GM19455 (cell line): ENCODE results near the gene PLA2G6.
"Not testable (repeated sequence)": the region's sequence is repeated elsewhere in the genome, so short reads cannot be mapped to it uniquely, and the experiment has no call there.

Experiments used
- ATAC-seq: cut with Tn5 transposase; IDR thresholded peaks from one replicate; pipeline ENCODE4 v1.9.1; 2021; ENCODE audit not compliant: unreplicated experiment

The PLA2G6 gene

DNA sequence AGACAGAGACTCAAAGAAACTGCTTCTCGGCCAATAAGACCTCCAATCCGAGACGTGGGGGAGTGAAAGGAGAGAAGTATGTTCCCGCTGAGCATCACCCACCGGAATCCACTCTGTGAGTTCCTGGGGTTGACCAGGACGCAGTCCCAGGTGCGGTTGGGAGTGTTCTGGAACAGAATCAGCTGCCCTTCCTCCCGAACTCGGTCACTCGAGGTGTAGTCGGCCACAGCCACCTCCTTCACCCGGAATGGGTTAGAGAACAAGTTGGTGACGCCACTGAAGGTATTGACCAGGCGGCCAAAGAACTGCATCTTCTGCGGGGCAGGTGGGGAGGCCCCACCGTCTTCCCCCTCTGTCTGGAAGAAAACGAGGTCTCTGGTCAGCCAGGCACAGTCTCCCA is 12.5 kb downstream of the PLA2G6 start:
- ATAC-seq, result no peak

DNA sequence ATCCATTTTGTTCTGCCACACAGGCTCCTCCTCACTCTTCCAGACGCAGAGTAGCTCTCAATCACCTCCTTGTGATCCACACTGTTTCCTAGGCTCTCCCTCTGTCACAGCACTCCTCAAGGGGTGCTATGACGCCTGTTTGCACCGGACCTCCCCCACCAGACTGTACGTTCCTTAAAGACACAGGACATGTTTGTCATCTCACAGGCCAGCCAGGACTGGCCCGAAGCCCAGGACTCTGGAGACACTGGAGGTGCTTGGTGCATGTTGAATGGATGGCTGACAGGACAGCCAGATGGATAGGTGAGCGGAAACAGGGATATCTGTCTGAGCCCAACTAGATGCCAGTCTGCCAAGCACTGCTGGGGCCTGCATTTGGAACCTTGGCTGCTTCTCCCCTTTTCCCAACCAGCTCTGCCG is 13.6 kb downstream of the PLA2G6 start:
- no peak for ATAC-seq

DNA sequence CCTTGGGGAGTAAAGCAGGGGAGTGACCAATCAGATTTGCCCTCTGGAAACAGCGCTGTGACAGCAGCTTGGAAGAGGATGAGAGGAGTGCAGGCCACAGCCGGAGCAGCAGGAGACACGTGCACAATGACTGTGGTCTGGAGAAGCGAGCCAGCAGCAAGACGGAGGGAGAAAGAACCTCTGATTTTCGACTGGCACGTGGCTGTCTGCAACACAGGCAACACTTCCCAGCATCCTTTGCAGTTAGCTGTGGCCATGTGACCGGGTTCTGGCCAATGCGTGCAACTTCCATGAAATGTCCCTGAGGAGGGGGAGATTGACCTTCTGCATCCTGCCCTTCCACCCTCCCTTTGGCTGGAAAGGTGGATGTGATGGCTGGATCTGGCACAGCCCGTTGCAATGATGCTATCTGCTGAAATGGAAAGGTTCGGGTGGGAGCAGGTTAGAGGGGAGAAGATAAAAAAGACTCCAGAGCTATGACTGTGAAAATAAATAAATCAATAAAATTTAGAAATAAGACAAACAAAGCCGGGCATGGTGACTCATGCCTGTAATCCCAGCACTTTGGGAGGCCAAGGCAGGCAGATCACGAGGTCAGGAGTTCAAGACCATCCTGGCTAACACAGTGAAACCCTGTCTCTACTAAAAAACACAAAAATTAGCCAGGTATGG is 15.6 kb downstream of the PLA2G6 start:
- no peak for ATAC-seq

DNA sequence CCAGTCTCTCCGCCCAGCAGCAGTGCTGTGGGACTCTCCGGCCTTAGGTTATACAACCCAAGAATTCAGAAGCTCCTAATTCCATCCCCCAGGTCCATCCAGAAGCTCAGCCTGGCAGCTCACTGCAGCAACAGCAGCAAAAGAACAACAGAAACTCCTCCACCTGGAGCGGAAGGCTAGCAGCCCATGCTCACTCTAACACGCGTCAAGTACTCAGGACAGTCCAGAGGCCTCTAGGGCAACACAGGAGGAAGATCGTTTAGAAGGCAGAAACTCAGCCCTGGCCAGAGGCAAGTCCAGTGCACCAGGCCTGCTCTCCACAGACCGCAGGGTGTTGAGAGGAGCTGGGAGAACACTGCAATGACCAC is 17.1 kb downstream of the PLA2G6 start:
- no peak for ATAC-seq

DNA sequence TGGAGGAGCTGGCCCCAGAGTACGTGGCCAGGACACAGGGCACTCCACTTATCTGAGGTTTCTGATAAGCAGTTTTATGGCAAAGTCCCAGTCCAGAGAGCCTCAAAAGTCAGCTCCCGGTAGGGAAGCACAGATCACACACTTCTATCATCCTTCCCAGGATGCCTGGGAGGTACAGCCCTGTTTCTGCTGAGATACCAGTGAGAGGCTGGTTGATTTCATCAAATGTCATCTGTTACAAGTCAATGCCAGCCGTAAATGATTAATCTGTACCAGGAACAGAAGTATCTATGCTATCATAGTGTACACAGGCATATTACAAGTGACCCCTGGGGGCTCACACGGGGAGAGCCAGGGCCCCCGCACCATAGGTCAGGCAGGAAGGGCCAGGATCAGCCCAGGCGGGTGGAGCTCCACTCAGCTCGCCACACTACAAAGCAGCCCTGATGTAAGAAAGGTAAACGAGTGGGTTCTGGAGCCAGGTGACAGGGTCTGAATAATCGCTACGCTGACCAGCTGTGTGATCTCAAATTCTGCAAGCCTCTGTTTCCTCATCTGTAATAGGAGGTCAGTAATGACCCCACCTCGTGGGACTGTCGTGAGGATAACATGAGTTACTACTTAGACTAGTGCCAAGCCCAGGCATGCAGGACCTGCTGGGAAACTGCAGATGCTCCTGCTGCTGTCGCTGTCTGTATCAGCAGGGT is 17.6 kb downstream of the PLA2G6 start:
- ATAC-seq, result no peak

DNA sequence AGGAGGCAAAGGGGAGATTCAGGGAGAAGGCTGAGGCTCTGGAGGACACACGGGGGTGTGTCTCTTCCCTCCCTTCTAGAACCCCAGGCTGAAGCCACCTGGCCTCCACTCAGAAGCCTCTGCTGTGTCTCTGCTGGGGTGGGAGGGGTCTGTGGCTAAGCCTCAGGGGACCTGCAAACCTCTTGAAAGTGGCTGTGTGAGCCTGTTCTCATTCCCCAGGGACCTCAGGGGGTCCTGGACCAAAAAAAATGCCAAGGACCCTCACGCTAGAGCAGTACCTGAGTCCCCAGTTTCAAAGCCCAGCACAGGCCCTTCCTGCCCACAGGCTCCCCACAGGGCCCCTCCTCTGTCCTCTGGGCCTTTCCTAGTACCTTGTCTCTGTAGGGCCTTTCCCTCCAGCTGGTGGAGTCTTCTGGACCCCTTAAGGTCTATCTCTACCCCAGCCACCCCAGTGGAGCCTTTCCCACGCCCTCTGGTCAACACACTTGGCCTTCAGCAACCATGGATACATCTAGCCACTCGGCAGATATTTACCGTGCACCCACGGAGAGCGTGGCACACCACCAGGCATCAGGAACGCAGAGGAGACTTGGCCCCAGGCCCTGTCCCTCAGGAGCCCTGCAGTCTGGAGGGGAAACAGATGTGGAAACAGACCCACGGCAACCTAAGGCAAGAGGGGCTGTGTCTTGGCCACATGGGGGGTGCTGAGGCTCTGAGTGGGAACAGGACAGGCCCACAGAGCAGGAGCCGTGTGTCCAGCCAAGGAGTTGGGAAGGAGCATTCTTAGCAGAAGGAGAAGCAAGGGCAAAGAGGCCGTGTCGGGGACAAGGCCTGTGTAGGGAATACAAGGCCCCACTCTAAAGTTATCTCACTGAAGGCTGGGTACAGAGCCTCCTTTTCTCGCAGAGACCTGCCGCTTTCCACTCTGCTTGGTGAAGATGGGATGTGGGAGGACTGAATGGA is 18.5 kb downstream of the PLA2G6 start:
- ATAC-seq, result no peak

DNA sequence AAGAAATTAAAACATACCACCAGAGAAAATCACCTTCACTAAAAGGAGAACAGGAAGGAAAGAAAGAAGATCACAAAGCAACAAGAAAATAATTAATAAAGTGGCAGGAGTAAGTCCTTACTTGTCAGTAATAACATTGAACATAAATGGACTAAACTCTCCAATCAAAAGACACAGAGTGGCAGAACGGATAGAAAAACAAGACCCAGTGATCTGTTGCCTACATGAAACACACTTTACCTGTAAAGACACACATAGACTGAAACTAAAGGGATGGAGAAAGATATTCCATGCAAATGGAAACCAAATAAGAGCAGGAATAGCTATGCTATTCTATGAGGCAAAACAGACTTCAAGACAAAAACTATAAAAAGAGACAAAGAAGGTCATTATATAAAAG is 25.9 kb downstream of the PLA2G6 start:
- ATAC-seq, result no peak

DNA sequence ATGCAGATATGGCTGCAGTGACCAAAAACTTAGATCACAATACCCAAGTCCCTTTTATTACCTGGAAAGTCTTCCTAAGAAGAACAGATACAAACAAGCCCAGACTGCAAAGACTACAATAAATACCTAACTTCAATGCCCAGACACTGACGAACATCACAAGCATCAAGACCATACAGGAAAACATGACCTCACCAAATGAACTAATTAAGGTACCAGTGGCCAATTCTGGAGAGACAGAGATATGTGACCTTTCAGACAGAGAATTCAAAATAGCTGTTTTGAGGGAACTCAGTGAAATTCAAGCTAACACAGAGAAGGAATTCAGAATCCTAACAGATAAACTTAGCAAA is 27.1 kb downstream of the PLA2G6 start:
- not testable (repeated sequence) for ATAC-seq

DNA sequence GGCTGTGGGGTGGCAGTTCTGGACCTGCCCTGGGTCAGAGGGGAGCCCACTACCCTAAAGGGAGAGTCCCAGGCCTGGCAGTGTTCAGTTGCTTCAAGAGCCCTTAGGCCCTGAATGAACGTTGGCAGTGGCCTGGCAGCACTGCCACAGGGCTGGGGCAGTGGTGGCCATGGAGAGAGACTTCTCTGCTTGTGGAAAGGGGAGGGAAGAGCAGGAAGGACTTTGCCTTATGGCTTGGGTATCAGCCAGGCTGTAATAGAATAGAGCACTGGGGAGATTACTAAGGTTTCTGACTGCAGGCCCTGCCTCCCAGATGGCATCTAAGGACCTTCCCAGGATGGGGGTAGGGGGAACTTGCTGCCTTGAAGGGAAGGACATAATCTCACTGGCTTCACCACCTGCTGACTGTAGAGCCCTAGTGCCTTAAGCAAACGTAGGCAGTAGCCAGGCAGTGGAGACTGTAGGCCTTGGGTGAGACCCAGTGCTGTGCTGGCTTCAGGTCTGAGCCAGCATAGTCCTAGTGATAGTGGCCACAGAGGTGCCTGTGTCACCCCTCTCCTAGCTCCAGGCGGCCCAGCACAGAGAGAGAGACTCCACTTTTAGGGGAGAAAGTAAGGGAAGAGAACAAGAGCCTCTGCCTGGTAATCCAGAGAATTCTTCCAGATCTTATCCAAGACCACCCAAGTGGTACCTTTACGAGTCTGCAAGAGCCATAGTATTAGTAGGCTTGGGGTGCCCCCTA is 27.6 kb downstream of the PLA2G6 start:
- ATAC-seq, result no peak

DNA sequence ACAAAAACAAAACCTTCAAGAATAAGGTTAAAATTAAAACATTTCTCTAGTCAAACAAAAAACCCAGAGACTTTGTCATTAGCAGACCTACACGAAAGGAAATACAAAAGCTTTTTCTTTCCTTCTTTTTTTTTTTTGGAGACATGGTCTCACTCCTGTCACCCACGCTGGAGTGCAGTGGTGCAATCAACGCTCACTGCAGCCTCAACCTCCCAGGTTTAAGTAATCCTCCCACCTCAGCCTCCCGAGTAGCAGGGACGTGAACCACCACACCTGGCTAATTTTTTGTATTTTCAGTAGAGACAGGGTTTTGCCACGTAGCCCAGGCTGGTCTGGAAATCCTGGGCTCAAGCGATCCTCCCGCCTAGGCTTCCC is 30.5 kb downstream of the PLA2G6 start:
- no peak for ATAC-seq

DNA sequence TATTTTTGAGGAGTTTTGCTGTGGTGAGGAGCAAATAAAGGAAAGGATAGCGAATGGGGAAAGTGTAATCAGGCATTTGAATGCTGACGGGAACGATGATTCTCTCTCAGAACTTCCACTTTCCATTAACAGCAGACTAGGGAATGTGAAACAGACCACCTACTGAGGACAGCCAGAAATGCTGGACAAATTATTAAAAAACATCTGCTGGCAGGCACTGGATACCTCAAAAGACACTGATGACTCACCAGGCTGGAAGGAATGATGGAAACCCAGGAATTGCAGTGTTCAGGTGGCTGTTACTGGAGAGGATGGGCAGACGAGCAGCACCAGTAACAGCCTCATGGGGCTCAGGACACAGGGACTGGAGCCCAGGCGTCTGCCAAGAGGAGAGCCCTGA is 33.4 kb downstream of the PLA2G6 start:
- no peak for ATAC-seq

DNA sequence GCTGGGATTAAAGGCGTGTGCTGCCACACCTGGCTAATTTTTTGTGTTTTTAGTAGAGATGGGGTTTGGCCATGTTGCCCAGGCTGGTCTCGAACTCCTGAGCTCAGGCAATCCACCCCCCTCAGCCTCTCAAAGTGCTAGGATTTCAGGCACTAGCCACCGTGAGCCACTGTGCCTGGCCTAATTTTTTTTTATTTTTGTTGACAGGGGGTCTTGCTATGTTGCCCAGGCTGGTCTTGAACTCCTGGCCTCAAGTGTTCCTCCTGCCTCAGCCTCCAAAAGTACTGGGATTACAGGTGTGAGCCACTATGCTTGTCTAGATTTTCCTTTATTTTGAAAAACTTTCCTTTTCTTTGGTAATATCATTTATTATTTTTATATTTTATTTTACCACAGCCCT is 35.5 kb downstream of the PLA2G6 start:
- ATAC-seq, result not testable (repeated sequence)

DNA sequence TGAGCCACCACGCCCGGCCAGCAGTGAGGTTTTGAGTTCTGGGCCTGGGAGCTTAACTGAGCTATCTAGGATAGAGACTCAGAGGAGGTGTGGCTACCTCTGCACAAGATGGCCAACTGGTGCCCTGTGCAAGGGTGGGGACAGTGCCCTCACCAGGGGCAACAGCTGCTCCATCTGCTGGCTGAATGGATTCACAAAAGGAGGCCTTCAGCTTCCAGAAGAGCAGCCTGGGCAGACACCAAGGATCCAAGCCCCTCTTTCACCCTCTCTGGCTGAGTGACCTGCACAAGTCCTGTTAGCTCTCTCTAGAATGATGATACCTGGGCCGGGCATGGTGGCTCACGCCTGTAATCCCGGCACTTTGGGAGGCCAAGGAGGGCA is 37.6 kb downstream of the PLA2G6 start:
- ATAC-seq, result no peak

DNA sequence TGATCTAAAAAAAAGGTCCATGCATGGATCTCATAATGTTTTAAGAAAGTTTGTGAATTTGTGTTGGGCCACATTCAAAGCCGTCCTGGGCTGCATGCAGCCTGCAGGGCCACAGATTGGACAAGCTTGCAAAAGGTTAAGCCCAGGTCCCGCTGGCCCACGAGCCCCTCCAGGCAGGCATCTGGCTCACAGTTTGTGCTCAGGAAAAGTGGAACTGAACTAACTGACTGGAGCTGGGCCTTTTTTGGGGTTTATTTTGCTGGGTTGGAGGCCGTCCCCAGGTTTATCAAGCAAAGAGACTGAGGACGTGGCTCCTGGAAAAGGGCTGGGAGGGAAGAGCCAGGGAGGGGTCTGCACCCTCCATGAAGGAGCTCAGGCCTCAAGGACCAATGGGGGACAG is 39.0 kb downstream of the PLA2G6 start:
- ATAC-seq, result no peak

DNA sequence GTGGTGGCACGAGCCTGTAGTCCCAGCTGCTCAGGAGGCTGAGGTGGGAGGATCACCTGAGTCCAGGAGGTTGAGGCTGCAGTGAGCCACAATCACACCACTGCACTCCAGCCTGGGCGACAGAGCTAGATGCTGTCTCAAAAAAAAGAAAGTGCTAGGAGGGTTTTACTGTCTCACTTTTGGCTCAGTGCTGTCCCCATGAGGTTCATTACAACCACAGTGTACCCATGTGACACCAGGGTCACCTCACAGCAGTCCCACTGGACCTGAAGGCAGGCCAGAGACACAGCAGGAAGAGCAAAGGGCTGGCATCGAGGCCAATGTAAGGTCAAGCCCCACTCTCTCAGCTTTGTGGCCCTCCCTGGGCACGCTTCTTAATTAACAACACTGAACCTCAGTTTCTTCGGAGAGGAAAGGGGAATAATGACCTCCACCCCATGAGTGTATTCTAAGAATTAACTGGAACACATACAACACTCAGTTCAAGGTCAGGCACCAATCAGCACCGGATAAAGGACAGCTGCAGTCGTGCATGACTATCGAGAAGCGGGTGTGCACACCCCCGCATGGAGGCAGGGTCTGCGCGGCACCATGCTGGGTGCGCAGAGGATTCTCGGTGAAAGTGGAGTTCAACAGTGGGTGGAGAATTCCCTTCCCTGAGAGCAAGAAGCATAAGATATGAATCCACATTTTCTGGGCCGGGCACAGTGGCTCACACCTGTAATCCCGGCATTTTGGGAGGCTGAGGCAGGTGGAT is 40.2 kb downstream of the PLA2G6 start:
- no peak for ATAC-seq

DNA sequence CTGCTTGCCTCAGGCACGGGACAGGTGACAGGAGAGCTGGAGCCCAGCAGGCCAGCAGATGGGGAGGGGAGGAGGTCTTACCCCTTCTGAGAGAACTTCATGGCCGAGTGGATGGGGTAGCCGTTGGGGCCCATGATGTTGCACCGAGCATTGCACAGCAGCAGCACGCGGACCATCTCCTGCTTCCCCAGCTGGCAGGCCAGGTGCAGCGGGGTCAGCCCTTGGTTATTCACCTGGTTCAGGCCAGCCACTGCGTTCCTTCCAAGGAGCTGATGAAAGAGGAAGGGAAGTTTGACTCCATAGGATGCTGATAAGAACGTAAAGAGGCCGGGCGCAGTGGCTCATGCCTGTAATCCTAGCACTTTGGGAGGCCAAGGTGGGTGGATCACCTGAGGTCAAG is 41.7 kb downstream of the PLA2G6 start:
- no peak for ATAC-seq

DNA sequence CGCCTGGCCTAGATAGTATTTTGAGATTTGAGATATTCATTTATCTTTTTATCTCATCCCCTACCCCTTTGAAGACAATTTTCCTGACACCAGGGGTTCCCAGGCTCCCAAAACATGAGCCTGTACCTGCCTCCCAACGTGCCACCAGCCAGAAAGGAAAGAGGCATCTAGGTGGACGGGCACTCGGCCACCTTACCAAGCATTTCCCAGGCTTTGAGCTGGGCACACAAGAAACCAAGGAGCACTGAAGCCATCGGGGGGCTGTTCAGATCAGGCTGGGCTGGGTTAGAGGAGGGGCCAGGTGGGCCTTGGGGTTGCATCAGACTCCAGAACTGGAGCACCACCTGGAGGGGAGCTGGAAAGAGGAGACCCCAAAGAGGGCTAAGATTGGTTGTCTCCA is 42.7 kb downstream of the PLA2G6 start:
- ATAC-seq, result no peak

DNA sequence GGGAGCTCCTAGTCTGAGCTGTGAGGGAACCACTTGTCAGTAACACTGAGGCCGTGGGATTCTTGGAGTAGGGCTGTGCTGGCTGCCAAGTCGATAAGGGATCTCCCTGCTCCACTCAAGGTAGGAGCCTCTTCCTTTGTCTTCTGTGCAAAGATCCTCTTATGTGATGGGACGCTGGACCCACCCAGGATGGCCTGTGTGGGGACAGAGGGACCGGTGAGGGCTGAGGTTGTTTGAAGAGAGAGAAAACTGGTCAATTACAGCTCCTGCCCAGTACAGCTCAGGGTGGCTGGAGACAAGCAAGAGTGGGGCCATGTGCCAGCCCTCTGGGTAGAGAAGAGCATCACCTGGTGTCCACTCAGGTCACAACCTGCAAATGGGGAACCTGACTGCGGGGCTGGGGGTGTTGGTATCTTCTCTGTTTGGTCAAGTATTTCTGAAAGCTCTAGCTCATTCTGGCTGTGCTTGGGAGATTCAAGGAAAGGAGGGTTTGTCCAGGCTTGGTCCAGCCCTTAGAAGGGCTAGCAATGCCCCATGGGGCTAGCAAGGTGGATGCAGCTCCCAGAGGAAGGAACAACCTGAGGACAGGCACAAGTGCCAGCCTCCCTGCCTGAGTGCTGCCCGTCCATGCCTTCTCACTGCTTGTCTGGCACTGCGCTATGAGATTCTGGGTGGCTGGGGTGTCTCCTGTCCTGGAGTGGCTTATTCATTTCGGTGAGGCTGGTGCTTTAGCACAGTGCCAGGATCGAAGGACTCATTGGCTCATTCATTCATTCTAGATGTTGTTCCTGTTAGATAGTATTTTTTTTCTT is 43.5 kb downstream of the PLA2G6 start:
- ATAC-seq, result no peak

DNA sequence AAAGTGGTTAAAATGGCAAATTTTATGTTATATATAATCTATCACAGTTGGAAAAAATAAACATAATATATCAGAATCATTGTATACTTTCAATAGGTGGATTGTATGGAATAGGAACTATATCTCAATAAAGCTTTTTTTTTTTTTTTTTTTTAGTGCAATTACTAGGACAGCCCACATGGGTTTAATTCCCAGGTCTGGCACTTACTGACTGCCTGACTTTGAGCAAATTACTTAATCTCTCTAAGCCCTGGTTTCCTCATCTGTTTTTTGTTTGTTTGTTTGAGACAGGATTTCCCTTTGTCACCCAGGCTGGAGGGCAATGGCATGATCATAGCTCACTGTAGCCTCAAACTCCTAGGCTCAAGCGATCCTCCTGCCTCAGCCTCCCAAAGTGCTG is 45.0 kb downstream of the PLA2G6 start:
- ATAC-seq, result no peak
